KMS-11 (cell line): ENCODE data around the gene ARL15.
"Not testable (repeated sequence)": the region's sequence is repeated elsewhere in the genome, so short reads cannot be mapped to it uniquely, and the experiment has no call there.

Experiments
- H2AFZ ChIP-seq: fragments of 200-600 bp; sonication (generic); 2 replicates; pipeline ENCODE4 v1.6.1; 2016; ENCODE audit warnings: antibody characterized with exemption, mixed run types, low read depth
- H3K27ac ChIP-seq: fragments of 200-600 bp; sonication (generic); 2 replicates; pipeline ENCODE4 v1.6.1; 2016; ENCODE audit warnings: mild to moderate bottlenecking, mixed run types
- H3K27me3 ChIP-seq: fragments of 200-600 bp; sonication (generic); 2 replicates; pipeline ENCODE4 v1.6.1; 2017; ENCODE audit warnings: mild to moderate bottlenecking, low read depth, mixed run types, moderate library complexity; ENCODE audit not compliant: insufficient read depth
- H3K36me3 ChIP-seq: fragments of 200-600 bp; sonication (generic); 2 replicates; pipeline ENCODE4 v1.6.1; 2017; ENCODE audit warnings: mild to moderate bottlenecking, mixed run types; ENCODE audit not compliant: insufficient read depth
- H3K4me1 ChIP-seq: fragments of 200-600 bp; sonication (generic); 2 replicates; pipeline ENCODE4 v1.6.1; 2016; ENCODE audit warnings: mild to moderate bottlenecking, low read depth, mixed run types; ENCODE audit not compliant: poor library complexity, severe bottlenecking
- H3K4me2 ChIP-seq: fragments of 200-600 bp; sonication (generic); 2 replicates; pipeline ENCODE4 v1.7.0; 2016; ENCODE audit warnings: mild to moderate bottlenecking, mixed run types
- H3K4me3 ChIP-seq: fragments of 200-600 bp; sonication (generic); IDR thresholded peaks from 2 replicates; pipeline ENCODE4 v1.6.1; 2017; ENCODE audit warnings: low read depth, low read length, mixed read lengths; ENCODE audit not compliant: insufficient read depth
- H3K79me2 ChIP-seq: fragments of 200-600 bp; sonication (generic); 2 replicates; pipeline ENCODE4 v1.6.1; 2016; ENCODE audit warnings: low read depth, mixed run types; ENCODE audit not compliant: insufficient read depth
- H3K9ac ChIP-seq: fragments of 200-600 bp; sonication (generic); 2 replicates; pipeline ENCODE4 v1.6.1; 2016; ENCODE audit warnings: mild to moderate bottlenecking, mixed run types
- H4K20me1 ChIP-seq: fragments of 200-600 bp; sonication (generic); 2 replicates; pipeline ENCODE4 v1.6.1; 2016; ENCODE audit warnings: mild to moderate bottlenecking, mixed run types; ENCODE audit not compliant: insufficient read depth
- CTCF ChIP-seq: fragments of 200-600 bp; sonication (generic); conservative IDR thresholded peaks from 2 replicates; pipeline ENCODE4 v1.6.1; 2017; ENCODE audit warnings: low read depth, mild to moderate bottlenecking, antibody characterized with exemption, low read length, moderate library complexity, mixed read lengths

ARL15 gene

GRCh38 chr5:53987101-53987500 is 323.3 kb downstream of the ARL15 start:
- no peaks in the 10 kb centered on the region for H3K4me1 ChIP-seq
- H3K9ac ChIP-seq = no peak overlapping the region
- H3K79me2 ChIP-seq = no peaks in the 10 kb centered on the region
- no peaks in the 10 kb centered on the region for H3K27me3 ChIP-seq
- no peak overlapping the region for H2AFZ ChIP-seq
- no peaks in the 10 kb centered on the region for H4K20me1 ChIP-seq
- no peak overlapping the region for H3K4me3 ChIP-seq
- H3K27ac ChIP-seq = no peak overlapping the region
- H3K4me2 ChIP-seq = no peak overlapping the region
- no peaks in the 10 kb centered on the region for H3K36me3 ChIP-seq
- TF ChIP-seq CTCF = no peak

- H3K27ac ChIP-seq = no peak overlapping the region
- no peak overlapping the region for H3K4me2 ChIP-seq
- no peaks in the 10 kb centered on the region for H3K36me3 ChIP-seq
- no peaks in the 10 kb centered on the region for H3K4me1 ChIP-seq
- H3K79me2 ChIP-seq = no peaks in the 10 kb centered on the region
- TF ChIP-seq CTCF = no peak
- no peak overlapping the region for H3K4me3 ChIP-seq
- H2AFZ ChIP-seq = no peak overlapping the region
- H3K27me3 ChIP-seq = no peaks in the 10 kb centered on the region
- no peaks in the 10 kb centered on the region for H4K20me1 ChIP-seq
- no peak overlapping the region for H3K9ac ChIP-seq
Measured at GRCh38 chr5:53985796-53986195, 324.6 kb downstream of the ARL15 start.

GRCh38 chr5:53984971-53985370 is 325.4 kb downstream of the ARL15 start:
- Histone ChIP-seq H3K9ac (no peak overlapping the region), H3K4me2 (no peak overlapping the region), H3K36me3 (no peaks in the 10 kb centered on the region), H3K79me2 (no peaks in the 10 kb centered on the region), H2AFZ (no peak overlapping the region), H3K4me1 (no peaks in the 10 kb centered on the region), H4K20me1 (no peaks in the 10 kb centered on the region), H3K4me3 (no peak overlapping the region), H3K27me3 (no peaks in the 10 kb centered on the region), H3K27ac (no peak overlapping the region)
- no peak for TF ChIP-seq CTCF

GRCh38 chr5:53983568-53984460 is 326.6 kb downstream of the ARL15 start:
- H3K4me3 ChIP-seq = no peak overlapping the region
- H3K4me2 ChIP-seq = no peak overlapping the region
- no peak overlapping the region for H3K27ac ChIP-seq
- no peaks in the 10 kb centered on the region for H3K27me3 ChIP-seq
- H3K9ac ChIP-seq = no peak overlapping the region
- H4K20me1 ChIP-seq = no peaks in the 10 kb centered on the region
- no peak for TF ChIP-seq CTCF
- H3K4me1 ChIP-seq = no peaks in the 10 kb centered on the region
- no peak overlapping the region for H2AFZ ChIP-seq
- no peaks in the 10 kb centered on the region for H3K36me3 ChIP-seq
- H3K79me2 ChIP-seq = no peaks in the 10 kb centered on the region

GRCh38 chr5:53982319-53982718 is 328.1 kb downstream of the ARL15 start:
- H3K4me1 ChIP-seq, H3K4me2 ChIP-seq, H3K4me3 ChIP-seq, H3K36me3 ChIP-seq, H3K27me3 ChIP-seq, H3K27ac ChIP-seq, H2AFZ ChIP-seq, H4K20me1 ChIP-seq, H3K9ac ChIP-seq, H3K79me2 ChIP-seq: not testable (repeated sequence)
